SU-DHL-6 (cell line): Measurements from ENCODE around the gene ANXA8.
"Not testable (repeated sequence)": the region's sequence is repeated elsewhere in the genome, so short reads cannot be mapped to it uniquely, and the experiment has no call there.

Experiments used
- H2AFZ ChIP-seq: fragments of 200-600 bp; sonication (generic); 2 replicates; pipeline ENCODE4 v1.6.1; 2014; ENCODE audit warnings: low read depth, mild to moderate bottlenecking, moderate library complexity, mixed read lengths, antibody characterized with exemption, low read length; ENCODE audit not compliant: severe bottlenecking
- H3F3A ChIP-seq: fragments of 200-600 bp; shearing (Covaris generic); 2 replicates; pipeline ENCODE4 v1.6.0; 2016; ENCODE audit warnings: antibody characterized with exemption, mild to moderate bottlenecking; ENCODE audit not compliant: insufficient read depth
- H3K27ac ChIP-seq: fragments of 200-600 bp; sonication (generic); 2 replicates; pipeline ENCODE4 v1.5.1; 2016; ENCODE audit warnings: low read depth, mild to moderate bottlenecking, low read length, moderate library complexity, mixed read lengths
- H3K27me3 ChIP-seq: fragments of 200-600 bp; sonication (generic), shearing (Covaris generic); 2 replicates; pipeline ENCODE4 v1.6.0; 2014; ENCODE audit warnings: mild to moderate bottlenecking, low read length
- H3K36me3 ChIP-seq: fragments of 200-600 bp; sonication (generic); 2 replicates; pipeline ENCODE4 v1.6.1; 2014; ENCODE audit warnings: mild to moderate bottlenecking, low read length, mixed read lengths
- H3K4me2 ChIP-seq: fragments of 300-600, 200-600 bp; shearing (Covaris generic), sonication (generic); 2 replicates; pipeline ENCODE4 v1.6.0; 2014; ENCODE audit warnings: low read length, low read depth, mild to moderate bottlenecking; ENCODE audit not compliant: poor library complexity, severe bottlenecking
- H3K4me3 ChIP-seq: fragments of 200-600 bp; sonication (generic); 2 replicates; pipeline ENCODE4 v1.5.1; 2014; ENCODE audit warnings: antibody characterized with exemption, low read length, mild to moderate bottlenecking, mixed read lengths; ENCODE audit not compliant: insufficient read depth, poor library complexity, severe bottlenecking
- H3K79me2 ChIP-seq: fragments of 200-600 bp; sonication (generic); 2 replicates; pipeline ENCODE4 v1.6.1; 2014; ENCODE audit warnings: mild to moderate bottlenecking, low read length, moderate library complexity; ENCODE audit not compliant: insufficient read depth
- H3K9ac ChIP-seq: fragments of 200-600 bp; sonication (generic); 2 replicates; pipeline ENCODE4 v1.7.0; 2014; ENCODE audit warnings: mild to moderate bottlenecking, low read length
- H3K9me2 ChIP-seq: fragments of 200-600 bp; sonication (generic); replicated peaks from 2 replicates; pipeline ENCODE4 v1.6.1; 2014; ENCODE audit warnings: low read length; ENCODE audit not compliant: insufficient read depth
- H3K9me3 ChIP-seq: fragments of 200-600 bp; sonication (generic); 2 replicates; pipeline ENCODE4 v1.6.1; 2014; ENCODE audit warnings: low read length, mixed read lengths; ENCODE audit not compliant: insufficient read depth
- H4K20me1 ChIP-seq: fragments of 200-600 bp; sonication (generic); 2 replicates; pipeline ENCODE4 v1.6.1; 2014; ENCODE audit warnings: low read depth, mild to moderate bottlenecking, antibody characterized with exemption, low read length, moderate library complexity, mixed read lengths

ANXA8 gene

GRCh38 chr10:47482367-47482766 is 1.5 kb downstream of the ANXA8 start:
- H2AFZ ChIP-seq, H3K4me3 ChIP-seq, H4K20me1 ChIP-seq, H3F3A ChIP-seq, H3K4me2 ChIP-seq, H3K27me3 ChIP-seq, H3K27ac ChIP-seq, H3K9me3 ChIP-seq, H3K9me2 ChIP-seq, H3K9ac ChIP-seq, H3K36me3 ChIP-seq, H3K79me2 ChIP-seq: not testable (repeated sequence)

- H3K4me2 ChIP-seq = not testable (repeated sequence)
Measured at GRCh38 chr10:47481768-47482181, 2.1 kb downstream of the ANXA8 start.

DNA sequence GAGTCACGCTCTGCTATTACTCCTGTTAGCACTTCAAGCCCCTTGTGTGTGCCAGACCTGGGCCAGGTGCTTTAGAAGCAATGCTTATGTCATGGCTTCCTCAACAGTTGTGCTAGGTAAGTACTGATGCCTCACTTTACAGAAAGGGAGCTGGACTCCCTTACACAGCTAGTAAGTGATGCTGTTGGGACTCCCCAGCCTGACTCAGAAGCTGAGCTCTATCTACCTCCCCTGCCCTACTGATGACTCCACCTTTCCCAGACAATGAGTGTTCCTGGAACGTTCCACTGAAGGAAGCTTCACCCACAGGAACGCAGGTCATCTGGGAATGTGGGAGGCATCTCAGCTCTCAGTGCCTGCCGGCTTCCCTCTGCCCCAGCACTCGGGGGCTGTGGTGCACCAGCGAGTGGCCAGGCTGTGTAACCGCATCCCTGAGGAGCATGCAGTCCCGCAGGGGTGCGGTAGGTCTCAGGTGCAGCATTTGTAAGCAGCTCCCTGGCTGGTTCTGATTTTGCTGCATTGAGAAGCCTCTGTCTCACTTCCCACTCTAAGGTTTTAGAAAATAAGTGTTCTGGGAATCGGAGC is 2.6 kb downstream of the ANXA8 start:
- H3K9me3 ChIP-seq, H3K79me2 ChIP-seq, H3K4me2 ChIP-seq, H3K4me3 ChIP-seq, H3K36me3 ChIP-seq, H3K27me3 ChIP-seq, H3K9me2 ChIP-seq, H3K9ac ChIP-seq, H2AFZ ChIP-seq, H3K27ac ChIP-seq, H4K20me1 ChIP-seq, H3F3A ChIP-seq: not testable (repeated sequence)

More at GRCh38 chr10:47481768-47482181, 2.1 kb downstream of the ANXA8 start:
- H3K9ac ChIP-seq, H3K27ac ChIP-seq, H3K4me3 ChIP-seq, H4K20me1 ChIP-seq, H3K27me3 ChIP-seq, H3F3A ChIP-seq, H3K36me3 ChIP-seq, H3K9me3 ChIP-seq, H2AFZ ChIP-seq, H3K9me2 ChIP-seq, H3K79me2 ChIP-seq: not testable (repeated sequence)

- H4K20me1 ChIP-seq, H3K9me3 ChIP-seq, H3K4me2 ChIP-seq, H3K27ac ChIP-seq, H3K9me2 ChIP-seq, H3K4me3 ChIP-seq, H3K79me2 ChIP-seq, H3F3A ChIP-seq, H3K36me3 ChIP-seq, H2AFZ ChIP-seq, H3K9ac ChIP-seq, H3K27me3 ChIP-seq: not testable (repeated sequence)
Measured at GRCh38 chr10:47480133-47480532, 3.8 kb downstream of the ANXA8 start.

GRCh38 chr10:47478114-47478513 is 5.8 kb downstream of the ANXA8 start:
- not testable (repeated sequence) for H3K4me2 ChIP-seq, H4K20me1 ChIP-seq, H3K4me3 ChIP-seq, H3K9me2 ChIP-seq, H3K27ac ChIP-seq, H3K79me2 ChIP-seq, H3K36me3 ChIP-seq, H3K9ac ChIP-seq, H2AFZ ChIP-seq, H3F3A ChIP-seq, H3K9me3 ChIP-seq, H3K27me3 ChIP-seq

DNA sequence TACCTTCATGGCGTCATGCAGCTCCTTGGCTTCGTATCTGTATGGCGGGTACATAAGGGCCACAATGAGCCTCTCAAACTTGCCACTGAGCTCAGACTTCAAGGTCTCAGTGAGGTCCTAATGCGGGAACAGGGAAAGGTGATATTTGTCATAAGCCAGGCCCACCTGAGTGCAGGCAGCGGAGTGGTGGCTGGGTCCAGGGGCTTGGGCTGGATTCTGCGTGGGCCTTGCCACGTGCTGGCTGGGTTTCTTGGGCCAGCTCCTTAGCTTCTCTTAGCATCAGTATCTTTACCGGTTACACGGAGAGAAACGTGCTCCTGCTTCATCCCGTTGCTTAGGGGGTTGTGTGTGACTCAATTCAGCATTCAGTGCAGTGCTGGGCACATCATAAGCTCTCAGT is 6.8 kb downstream of the ANXA8 start:
- H3K4me3 ChIP-seq, H3K79me2 ChIP-seq, H3K36me3 ChIP-seq, H4K20me1 ChIP-seq, H3K9me3 ChIP-seq, H3F3A ChIP-seq, H3K27ac ChIP-seq, H3K4me2 ChIP-seq, H2AFZ ChIP-seq, H3K27me3 ChIP-seq, H3K9me2 ChIP-seq, H3K9ac ChIP-seq: not testable (repeated sequence)

GRCh38 chr10:47475101-47475500 is 8.8 kb downstream of the ANXA8 start:
- not testable (repeated sequence) for H3K9ac ChIP-seq, H2AFZ ChIP-seq, H3K27me3 ChIP-seq, H3K9me3 ChIP-seq, H3K4me3 ChIP-seq, H3K9me2 ChIP-seq, H3K36me3 ChIP-seq, H3F3A ChIP-seq, H3K27ac ChIP-seq, H3K79me2 ChIP-seq, H4K20me1 ChIP-seq, H3K4me2 ChIP-seq

DNA sequence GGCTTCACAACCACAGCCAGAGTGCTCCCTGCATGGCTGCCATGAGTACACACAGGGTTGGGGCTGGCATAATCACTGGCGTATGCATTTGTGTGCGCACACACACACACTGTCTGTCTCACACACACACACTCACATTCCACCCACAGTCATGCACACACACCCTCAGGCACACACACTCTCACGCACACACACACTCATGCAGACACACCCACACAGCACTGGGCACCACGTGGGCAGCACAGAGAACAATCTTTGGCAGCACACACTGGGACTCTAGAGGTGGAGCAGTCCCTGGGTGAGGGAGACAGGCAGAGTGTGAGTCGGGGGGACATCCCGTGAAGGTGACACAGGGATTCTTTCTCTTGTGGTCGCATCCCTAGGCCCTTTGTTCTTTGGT is 10.4 kb downstream of the ANXA8 start:
- H3K9me3 ChIP-seq, H2AFZ ChIP-seq, H3K9me2 ChIP-seq, H4K20me1 ChIP-seq, H3K27ac ChIP-seq, H3F3A ChIP-seq, H3K4me2 ChIP-seq, H3K4me3 ChIP-seq, H3K9ac ChIP-seq, H3K79me2 ChIP-seq, H3K27me3 ChIP-seq, H3K36me3 ChIP-seq: not testable (repeated sequence)
